Activated T-cell treated with anti-CD3 and anti-CD28 coated beads for 48 hours (primary cell): ENCODE measurements around the gene CALB2.
A peak's percentile ranks its signal among the peaks of the same experiment; 100 is the strongest.
"Not testable (repeated sequence)": the region's sequence is repeated elsewhere in the genome, so short reads cannot be mapped to it uniquely, and the experiment has no call there.

Source experiments
- DNase-seq: peaks from one replicate; pipeline ENCODE4 v3.0.0-alpha.2; 2020; ENCODE audit warnings: low read depth

The CALB2 gene

GRCh38 chr16:71358464-71358998 lies at the start of gene CALB2:
CALB2 (plus strand) TSS chr16:71358723; CDS start chr16:71358793, 70 bp downstream.
- DNase-seq = peak; percentile 65

GRCh38 chr16:71311553-71312158 lies 46.9 kb upstream of the CALB2 start:
- no peak for DNase-seq

DNA sequence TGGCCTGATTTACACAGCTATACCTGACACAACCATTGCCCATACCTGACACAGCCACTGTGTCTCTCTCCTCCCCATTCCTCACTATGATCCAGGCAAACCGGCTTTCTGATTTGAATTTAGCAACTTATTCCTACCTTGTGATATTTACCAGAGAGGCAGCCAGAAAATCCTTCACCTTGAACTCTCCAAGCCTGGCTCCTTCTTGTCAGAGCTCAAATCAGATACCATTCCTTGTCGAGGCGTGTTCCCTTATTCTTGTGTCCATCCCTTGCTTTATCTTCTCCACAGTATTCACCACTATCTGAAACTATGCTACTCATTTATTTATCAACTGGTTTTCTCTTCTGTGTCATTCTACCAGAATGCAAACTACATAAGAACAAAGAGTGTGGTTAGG lies 44.9 kb upstream of the CALB2 start:
- not testable (repeated sequence) for DNase-seq

GRCh38 chr16:71315269-71315668 lies 43.3 kb upstream of the CALB2 start:
- DNase-seq = no peak

GRCh38 chr16:71319999-71320398 lies 38.5 kb upstream of the CALB2 start:
- DNase-seq = no peak

GRCh38 chr16:71327720-71328119 lies 30.8 kb upstream of the CALB2 start:
- DNase-seq = no peak

GRCh38 chr16:71328151-71328550 lies 30.4 kb upstream of the CALB2 start:
- DNase-seq = no peak

DNA sequence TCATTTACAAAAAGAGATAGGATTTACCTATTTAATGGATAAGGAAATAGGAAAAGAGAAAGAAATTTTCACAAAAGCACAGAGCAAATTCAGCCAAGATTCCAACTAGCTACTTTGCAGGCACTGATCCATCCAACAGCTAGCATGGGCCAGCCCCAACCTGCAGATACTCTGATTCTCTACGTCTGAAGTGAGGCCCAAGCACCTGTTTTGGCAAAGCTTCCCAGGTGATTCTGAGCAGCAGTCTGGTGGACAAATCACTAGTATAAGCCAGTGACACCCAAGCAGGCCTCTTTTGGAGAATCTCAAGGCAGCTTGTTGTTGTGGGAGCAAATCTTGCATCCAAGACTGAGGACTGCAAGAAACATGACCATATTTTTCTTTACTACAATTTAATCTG lies 20.9 kb upstream of the CALB2 start:
- DNase-seq = no peak

DNA sequence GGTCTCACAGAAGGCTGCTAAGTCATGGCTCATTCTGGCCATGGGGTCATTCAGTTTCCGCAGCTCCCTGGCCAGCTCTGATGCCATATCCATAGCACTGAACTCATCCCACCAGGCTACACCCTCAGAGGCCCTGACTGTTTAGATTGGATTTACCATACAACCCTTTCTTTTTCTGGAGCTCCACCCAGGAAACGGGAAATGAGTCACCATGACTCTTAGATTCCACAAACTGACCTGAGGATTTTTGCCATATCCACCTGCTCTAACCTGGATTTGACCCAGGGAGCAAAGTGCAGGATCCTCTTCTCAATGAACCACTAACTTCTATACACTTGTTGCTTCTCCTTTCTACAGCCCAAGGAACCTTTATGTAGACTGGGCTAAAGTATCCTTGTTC lies 20.3 kb upstream of the CALB2 start:
- DNase-seq = no peak

GRCh38 chr16:71338632-71339031 lies 19.9 kb upstream of the CALB2 start:
- no peak for DNase-seq

- no peak for DNase-seq
Observed at GRCh38 chr16:71339236-71340171, 19.0 kb upstream of the CALB2 start.

GRCh38 chr16:71340406-71340805 lies 18.1 kb upstream of the CALB2 start:
- no peak for DNase-seq

DNA sequence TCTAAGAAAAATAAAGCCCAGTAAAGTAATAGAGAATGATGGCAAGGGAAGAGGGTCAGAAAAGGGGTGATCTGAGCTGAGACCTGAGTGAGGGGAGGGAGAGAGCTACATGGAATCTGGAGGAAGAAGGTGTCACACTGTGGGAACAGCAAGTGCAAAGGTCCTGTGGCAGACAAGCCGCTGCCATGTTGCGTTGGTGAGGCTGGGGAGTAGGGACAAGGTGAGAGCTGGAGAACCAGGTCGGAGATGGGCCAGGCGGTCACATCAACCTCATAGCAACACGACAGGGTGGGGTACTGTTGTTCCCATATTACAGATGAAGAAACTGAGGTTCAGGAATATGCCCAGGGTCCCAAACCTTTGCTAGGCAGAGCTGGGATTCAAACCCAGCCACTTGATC lies 16.6 kb upstream of the CALB2 start:
- no peak for DNase-seq

DNA sequence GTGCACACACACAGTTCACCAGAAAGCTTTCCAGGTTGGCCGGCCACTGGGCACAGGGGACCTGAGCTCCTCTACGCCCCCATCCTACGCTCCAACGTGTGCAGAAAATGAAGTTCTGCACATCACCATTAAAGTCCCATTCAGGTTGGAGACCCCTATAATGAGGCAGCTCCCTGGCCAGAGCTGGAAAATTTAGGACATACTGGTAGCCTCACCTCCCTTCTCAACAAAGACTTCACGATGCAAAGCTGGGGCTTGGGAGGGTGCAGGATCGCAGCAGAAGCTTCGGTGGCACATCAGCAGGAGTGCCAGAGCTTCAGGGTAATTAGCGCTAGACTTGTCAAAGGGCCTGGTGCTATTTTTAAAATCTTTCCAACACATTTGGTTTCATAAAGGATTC lies 15.4 kb upstream of the CALB2 start:
- DNase-seq = no peak

DNA sequence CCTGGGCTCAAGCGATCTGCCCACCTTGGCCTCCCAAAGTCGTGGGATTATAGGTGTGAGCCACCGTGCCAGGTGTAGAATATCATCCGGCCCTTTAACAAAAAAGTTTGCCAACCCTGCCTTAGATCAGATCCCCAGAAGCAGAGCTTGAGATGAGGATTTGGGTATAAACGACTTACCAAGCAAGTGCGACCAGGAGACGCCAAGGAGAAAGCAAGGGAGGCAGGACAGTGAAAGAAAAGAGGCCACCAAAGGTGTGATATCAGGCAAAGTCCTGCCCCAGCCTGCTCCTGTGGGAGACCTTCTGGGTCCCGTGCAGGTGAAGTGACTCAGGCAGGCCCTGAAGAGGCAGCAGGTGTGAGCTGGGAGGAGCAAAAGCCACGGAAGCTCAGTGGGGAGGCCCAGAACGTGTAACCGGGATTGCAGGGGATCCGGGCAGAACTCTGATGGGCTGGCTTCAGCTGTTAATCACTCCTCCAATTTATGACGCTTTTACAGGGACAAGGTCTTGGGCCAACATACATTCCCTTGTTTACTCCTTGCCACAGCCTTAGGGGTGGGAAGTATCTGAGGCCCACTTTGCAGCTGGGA lies 14.1 kb upstream of the CALB2 start:
- DNase-seq = no peak

GRCh38 chr16:71345031-71345430 lies 13.5 kb upstream of the CALB2 start:
- no peak for DNase-seq

- DNase-seq = no peak
Observed at GRCh38 chr16:71347146-71347545, 11.4 kb upstream of the CALB2 start.

- DNase-seq = no peak
Observed at GRCh38 chr16:71348262-71349085, 10.0 kb upstream of the CALB2 start.

- no peak for DNase-seq
Observed at GRCh38 chr16:71350821-71351557, 7.5 kb upstream of the CALB2 start.

- DNase-seq = no peak
Observed at GRCh38 chr16:71351558-71351901, 7.0 kb upstream of the CALB2 start.

- DNase-seq = no peak
Observed at GRCh38 chr16:71352466-71352865, 6.1 kb upstream of the CALB2 start.
